T-helper 2 cell treated with Interferon-gamma antibody and Interleukin-4, amounts not matched to agents 5 μg/mL and 100 μg/mL, for 36 hours (primary cell): ENCODE data around the gene AACS.
"Not testable (repeated sequence)": the region's sequence is repeated elsewhere in the genome, so short reads cannot be mapped to it uniquely, and the experiment has no call there.

ENCODE experiments used
- DNase-seq: peaks from one replicate; pipeline ENCODE4 v3.0.0; 2021; ENCODE audit warnings: low spot score
- H3K27ac Mint-ChIP-seq: one replicate; pipeline ENCODE4 v1.8.0; 2021; ENCODE audit warnings: mild to moderate bottlenecking, mixed read lengths
- H3K27me3 Mint-ChIP-seq: one replicate; pipeline ENCODE4 v1.8.0; 2021; ENCODE audit warnings: low read depth, mixed read lengths
- H3K36me3 Mint-ChIP-seq: one replicate; pipeline ENCODE4 v1.8.0; 2021; ENCODE audit warnings: low read depth, mixed read lengths
- H3K4me1 Mint-ChIP-seq: one replicate; pipeline ENCODE4 v1.8.0; 2021; ENCODE audit warnings: low read depth, mixed read lengths
- H3K4me3 Mint-ChIP-seq: one replicate; pipeline ENCODE4 v1.8.0; 2022; ENCODE audit warnings: mild to moderate bottlenecking, moderate library complexity, mixed read lengths
- H3K9me3 Mint-ChIP-seq: one replicate; pipeline ENCODE4 v1.8.0; 2021; ENCODE audit warnings: mixed read lengths

The AACS gene

DNA sequence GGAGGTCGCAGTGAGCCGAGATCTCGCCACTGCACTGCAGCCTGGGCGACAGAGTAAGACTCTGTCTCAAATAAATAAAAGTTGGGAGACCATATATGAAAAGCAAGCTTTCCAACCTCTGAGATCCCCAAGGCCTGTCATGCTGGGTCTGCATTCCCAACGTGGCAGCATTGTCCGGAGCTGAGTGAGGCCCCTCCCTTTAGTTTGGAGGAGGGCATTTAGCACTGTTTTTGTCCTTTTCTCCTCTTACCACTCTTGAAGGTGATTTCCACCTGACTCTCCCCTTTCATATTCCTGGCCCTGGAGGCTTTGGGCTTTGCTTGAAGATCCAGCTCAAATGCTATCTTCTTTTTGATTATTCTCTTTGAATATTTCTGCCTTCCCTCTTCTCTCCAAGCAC, 3.2 kb downstream of the AACS start:
- DNase-seq = no peak
- H3K27me3 Mint-ChIP-seq = peaks cover 4% of the 10 kb centered on the region
- peaks cover 21% of the 10 kb centered on the region for H3K4me1 Mint-ChIP-seq
- H3K27ac Mint-ChIP-seq = no peak overlapping the region
- H3K4me3 Mint-ChIP-seq = no peak overlapping the region
- H3K36me3 Mint-ChIP-seq = peaks cover 7% of the 10 kb centered on the region
- no peaks in the 10 kb centered on the region for H3K9me3 Mint-ChIP-seq

DNA sequence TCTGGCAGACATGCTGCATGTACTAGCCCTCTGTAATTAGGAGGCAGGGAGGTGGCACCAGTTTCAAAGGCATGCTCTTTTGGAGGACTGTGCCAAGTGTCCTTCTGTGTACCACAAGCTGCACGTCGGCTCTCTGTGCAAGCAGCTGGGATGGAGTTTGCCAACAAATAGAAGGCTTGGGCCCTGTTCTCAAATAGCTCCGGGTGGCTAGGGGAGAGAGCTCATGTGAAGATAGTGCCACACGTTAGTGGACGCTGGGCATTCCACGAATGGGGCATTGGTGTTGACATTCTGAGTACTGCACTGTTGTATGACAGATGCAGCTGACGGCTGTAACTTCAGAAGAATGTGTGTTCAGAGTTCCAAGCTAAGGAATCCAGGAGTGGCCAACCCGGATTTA, 4.4 kb downstream of the AACS start:
- no peaks in the 10 kb centered on the region for H3K9me3 Mint-ChIP-seq
- peaks cover 18% of the 10 kb centered on the region for H3K4me1 Mint-ChIP-seq
- no peak for DNase-seq
- no peaks in the 10 kb centered on the region for H3K27me3 Mint-ChIP-seq
- H3K4me3 Mint-ChIP-seq = no peak overlapping the region
- H3K36me3 Mint-ChIP-seq = peaks cover 13% of the 10 kb centered on the region
- no peak overlapping the region for H3K27ac Mint-ChIP-seq

DNA sequence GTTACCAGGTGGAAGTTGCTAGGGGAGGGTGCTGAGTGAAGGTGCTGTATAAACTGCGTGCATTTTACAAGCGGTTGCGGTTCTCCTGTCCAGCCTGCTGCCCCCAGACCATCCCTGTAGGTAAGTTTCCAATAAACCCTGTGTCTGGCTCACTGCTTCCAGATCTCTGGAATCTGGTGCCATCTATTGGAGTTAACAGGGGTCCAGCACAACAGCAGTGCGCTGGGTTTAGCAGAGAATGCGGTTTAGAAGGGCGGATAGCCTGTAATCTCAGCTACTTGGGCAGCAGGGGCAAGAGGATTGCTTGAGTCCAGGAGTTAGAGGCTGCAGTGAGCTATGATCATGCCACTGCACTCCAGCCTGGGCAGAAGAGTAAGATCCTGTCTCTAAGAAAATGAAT, 4.9 kb downstream of the AACS start:
- Mint-ChIP-seq H3K27me3 (no peaks in the 10 kb centered on the region), H3K27ac (no peak overlapping the region), H3K36me3 (peaks cover 13% of the 10 kb centered on the region), H3K4me1 (peaks cover 15% of the 10 kb centered on the region), H3K4me3 (no peak overlapping the region), H3K9me3 (no peaks in the 10 kb centered on the region)
- DNase-seq = no peak

DNA sequence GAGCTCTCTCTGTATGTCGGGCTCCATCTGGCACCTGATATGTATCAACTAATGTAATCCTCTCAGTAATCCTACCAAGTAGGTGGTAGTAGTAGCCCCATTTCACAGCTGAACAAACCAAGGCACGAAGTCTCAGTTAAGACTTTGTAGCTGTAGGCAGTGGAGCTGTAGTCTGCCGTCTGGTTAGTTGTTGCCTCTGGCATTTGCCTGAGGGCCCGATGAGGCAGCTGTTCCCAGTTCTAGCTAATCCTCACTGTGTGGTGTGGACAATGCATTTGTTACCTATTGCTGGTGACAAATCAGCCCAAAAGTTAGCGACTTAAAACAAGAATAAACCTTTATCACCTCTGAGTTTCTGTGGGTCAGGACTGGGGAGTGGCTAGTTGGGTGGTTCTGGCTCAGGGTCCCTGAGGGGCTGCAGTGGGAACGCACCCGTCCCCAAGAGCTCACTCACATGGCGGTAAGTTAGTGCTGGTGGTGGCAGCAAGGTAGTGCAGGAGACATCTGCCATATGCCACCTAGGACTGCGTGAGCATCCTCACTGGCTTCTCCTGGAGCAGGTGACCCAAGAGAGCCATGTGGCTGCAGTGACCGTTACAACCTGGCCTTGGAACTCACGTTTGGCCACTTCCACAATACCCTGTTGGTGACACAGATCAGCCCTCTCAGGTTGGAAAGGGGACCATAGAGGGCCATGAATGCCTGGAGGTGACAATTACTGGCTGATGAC, 5.6 kb downstream of the AACS start:
- Mint-ChIP-seq H3K4me3 (no peak overlapping the region), H3K27ac (no peak overlapping the region), H3K9me3 (no peaks in the 10 kb centered on the region), H3K27me3 (no peaks in the 10 kb centered on the region), H3K36me3 (peaks cover 14% of the 10 kb centered on the region), H3K4me1 (peaks cover 14% of the 10 kb centered on the region)
- no peak for DNase-seq

DNA sequence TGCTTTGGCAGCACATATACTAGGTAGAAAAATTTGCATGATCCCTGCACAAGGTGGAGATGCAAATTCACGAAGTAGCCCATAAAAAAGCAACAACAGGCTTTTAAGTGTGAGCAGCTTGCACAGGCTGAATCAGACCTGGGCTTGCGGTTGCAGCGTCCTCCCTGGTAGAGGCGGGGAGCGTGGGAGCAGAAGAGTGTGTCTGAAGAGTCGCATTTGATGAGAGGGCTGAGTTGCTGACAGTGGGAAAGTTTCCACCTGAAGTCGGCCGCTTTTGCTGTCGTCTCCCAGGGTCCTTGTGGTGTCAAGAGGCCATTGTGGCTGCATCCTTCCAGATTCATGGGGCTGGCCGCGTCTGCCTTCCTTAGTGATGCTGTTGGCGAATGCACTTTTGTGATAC, 6.2 kb downstream of the AACS start:
- Mint-ChIP-seq H3K27me3 (no peaks in the 10 kb centered on the region), H3K4me3 (no peak overlapping the region), H3K9me3 (no peaks in the 10 kb centered on the region), H3K27ac (no peak overlapping the region), H3K4me1 (peaks cover 10% of the 10 kb centered on the region), H3K36me3 (peaks cover 21% of the 10 kb centered on the region)
- DNase-seq = no peak

DNA sequence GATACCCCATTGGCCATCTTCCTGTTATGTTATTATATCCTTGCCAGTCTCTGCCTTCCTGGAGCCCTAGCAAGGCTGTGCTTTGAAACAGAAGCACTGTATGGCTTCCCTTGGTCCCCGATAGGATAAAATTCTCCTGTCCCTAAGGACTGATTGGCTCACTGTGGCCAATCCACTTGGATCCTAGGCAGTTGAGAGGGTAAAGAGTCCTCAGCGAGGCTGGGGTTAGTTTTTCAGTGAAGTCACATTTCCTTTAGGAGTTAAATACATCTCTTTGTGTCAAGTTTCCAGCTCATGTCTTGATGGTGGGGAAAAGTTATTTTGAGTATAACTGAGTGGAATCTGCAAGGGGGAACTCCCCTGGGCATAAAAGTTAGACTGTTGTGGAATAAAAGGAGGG, 7.3 kb downstream of the AACS start:
- Mint-ChIP-seq H3K27ac (no peak overlapping the region), H3K36me3 (peaks cover 23% of the 10 kb centered on the region), H3K9me3 (no peaks in the 10 kb centered on the region), H3K4me3 (no peak overlapping the region), H3K27me3 (no peaks in the 10 kb centered on the region), H3K4me1 (peaks cover 3% of the 10 kb centered on the region)
- no peak for DNase-seq

DNA sequence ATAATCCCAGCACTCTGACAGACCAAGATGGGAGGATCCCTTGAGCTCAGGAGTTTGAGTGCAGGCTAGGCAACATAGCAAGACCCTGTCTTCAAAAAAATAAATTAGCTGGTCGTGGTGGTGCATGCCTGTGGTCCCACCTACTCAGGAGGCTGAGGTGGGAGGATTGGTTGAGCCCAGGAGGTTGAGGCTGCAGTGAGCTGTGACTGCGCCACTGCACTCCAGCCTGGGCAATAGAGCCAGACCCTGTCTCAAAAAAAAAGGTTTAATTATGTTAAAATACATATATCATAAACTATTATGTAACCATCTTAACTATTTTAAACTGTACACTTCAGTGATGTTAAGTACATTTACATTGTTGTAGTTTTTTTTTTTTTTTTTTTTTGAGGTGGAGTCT, 9.1 kb downstream of the AACS start:
- H3K27ac Mint-ChIP-seq, DNase-seq, H3K4me3 Mint-ChIP-seq, H3K4me1 Mint-ChIP-seq, H3K9me3 Mint-ChIP-seq, H3K27me3 Mint-ChIP-seq: not testable (repeated sequence)
- H3K36me3 Mint-ChIP-seq = peaks cover 34% of the 10 kb centered on the region

DNA sequence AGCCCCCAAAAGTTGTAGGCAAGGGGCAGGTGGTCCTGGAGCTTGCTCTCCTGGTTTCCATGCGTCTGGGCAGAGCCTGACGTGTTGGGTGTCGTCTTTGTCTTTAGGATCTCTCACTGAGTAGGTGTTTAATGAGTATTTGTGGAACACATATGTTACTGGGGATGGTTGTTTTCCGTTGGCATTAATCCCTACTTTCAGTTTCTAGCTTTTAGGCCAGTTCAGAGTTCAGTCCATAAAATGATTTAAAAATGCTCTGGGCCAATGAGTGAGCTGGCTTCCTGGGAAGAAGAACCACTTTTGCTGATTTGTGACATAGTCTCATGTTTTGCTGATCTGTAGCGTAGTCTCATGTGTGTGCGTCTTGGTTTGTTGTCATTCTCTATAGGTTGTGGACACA, 10.9 kb downstream of the AACS start:
- DNase-seq = no peak
- no peaks in the 10 kb centered on the region for H3K27me3 Mint-ChIP-seq
- H3K36me3 Mint-ChIP-seq = peaks cover 37% of the 10 kb centered on the region
- H3K9me3 Mint-ChIP-seq = no peaks in the 10 kb centered on the region
- H3K4me1 Mint-ChIP-seq = no peaks in the 10 kb centered on the region
- no peak overlapping the region for H3K27ac Mint-ChIP-seq
- H3K4me3 Mint-ChIP-seq = no peak overlapping the region

DNA sequence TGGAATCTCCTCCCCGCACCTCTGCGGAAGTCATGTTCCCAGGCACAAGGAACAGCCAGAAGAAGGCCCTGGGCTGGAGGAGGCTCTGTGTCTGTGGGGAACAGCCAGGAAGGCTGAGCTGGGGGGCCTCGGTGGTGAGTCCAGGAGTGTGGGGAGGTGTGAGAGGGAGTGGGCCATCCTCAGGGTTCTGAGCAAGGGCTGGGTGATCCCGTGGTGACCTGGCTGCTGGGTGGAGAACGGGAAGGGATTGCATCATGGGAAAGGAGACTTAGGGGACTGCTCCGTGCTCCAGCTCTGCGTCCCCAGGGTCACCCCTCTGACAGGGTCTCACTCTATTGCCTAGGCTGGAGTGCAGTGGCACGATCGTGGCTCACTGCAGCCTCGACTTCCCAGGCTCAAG, 13.8 kb downstream of the AACS start:
- no peaks in the 10 kb centered on the region for H3K4me1 Mint-ChIP-seq
- no peak overlapping the region for H3K27ac Mint-ChIP-seq
- H3K36me3 Mint-ChIP-seq = peaks cover 36% of the 10 kb centered on the region
- no peaks in the 10 kb centered on the region for H3K27me3 Mint-ChIP-seq
- no peaks in the 10 kb centered on the region for H3K9me3 Mint-ChIP-seq
- DNase-seq = no peak
- H3K4me3 Mint-ChIP-seq = no peak overlapping the region

DNA sequence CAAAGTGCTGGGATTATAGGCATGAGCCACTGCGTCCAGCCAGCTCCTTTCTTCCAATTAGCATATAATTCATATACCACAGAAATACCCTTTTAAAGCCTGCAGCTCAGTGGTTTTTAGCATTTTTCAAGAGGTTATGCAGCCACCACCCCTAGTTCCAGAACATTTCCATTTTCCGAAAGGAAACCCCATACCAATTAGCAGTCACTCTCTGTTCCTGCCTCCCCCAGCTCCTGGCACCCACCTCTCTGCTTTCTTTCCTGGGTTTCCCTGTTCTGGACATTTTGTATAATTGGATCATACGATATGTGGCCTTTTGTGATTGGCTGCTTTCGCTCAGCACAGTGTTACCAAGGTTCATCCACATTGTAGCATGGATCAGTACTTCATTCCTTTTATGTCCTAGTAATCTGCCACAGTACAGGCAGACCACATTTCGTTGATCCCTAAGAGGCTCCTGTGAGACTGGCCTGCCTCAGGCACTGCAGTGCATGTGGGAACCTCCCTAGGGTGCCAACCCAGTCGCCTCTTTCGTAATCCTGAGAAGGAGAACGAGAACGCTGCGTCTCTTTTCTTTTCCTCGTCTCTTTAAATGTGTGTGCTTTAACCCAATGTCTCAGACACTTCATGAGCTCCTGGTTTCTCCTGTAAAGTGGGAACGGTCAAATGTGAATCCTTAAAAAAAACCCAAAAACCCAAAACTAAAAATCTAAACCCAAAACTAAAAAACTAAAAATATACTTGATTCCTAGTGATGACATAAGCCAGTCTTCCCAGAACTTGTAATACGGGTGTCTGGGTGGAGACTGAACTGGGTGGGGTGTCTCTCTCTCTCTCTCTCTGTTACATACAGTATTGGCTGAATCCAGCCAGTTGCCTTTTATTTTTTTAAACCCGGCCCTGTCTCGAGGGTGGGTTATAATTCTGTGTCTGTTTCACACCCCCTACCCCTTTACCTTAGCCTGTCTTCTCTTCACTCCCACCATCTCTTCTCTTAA, 14.7 kb downstream of the AACS start:
- Mint-ChIP-seq H3K4me3 (no peak overlapping the region), H3K4me1 (no peaks in the 10 kb centered on the region), H3K27me3 (no peaks in the 10 kb centered on the region), H3K36me3 (peaks cover 35% of the 10 kb centered on the region), H3K9me3 (no peaks in the 10 kb centered on the region), H3K27ac (no peak overlapping the region)
- no peak for DNase-seq

DNA sequence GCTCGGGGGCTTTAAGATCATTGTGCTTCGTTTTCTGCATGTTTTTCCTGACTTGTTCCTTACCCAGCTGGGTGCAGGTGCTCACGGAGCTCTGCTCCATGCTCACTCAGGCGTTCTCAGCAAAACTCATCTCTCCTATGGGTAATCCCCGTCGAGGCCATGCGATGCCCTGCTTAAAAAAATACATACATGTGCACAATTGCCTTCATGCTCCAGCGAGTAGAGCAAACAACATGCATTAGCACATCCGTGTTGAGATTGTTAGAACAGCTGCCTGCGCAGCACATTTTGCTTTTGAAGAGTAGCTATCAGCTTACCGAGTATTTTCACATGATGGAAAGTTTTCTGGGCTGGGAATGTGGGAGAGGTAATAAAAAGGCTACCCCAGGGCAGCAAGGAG, 16.2 kb downstream of the AACS start:
- no peak for DNase-seq
- Mint-ChIP-seq H3K36me3 (peaks cover 32% of the 10 kb centered on the region), H3K27me3 (no peaks in the 10 kb centered on the region), H3K4me1 (no peaks in the 10 kb centered on the region), H3K27ac (no peak overlapping the region), H3K4me3 (no peak overlapping the region), H3K9me3 (no peaks in the 10 kb centered on the region)

DNA sequence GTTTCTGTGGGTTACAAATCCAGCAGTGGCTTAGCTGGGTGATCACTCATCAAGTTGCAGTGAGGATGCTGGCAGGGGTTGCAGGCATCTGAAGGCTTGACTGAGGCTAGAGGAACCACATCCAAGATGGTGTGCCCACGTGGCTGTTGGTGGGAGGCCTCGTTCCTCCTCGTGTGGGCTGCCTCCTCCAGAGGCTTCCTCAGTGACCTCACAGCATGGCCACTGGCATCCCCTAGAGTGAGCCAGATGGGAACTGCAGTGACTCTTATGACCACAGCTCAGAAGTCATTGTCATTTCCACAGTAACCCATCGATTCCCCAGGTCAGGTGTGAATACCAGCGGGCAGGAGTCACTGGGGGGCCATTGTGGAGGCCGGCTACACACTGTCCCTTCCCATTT, 17.8 kb downstream of the AACS start:
- H3K36me3 Mint-ChIP-seq = peaks cover 28% of the 10 kb centered on the region
- H3K27ac Mint-ChIP-seq = no peak overlapping the region
- no peaks in the 10 kb centered on the region for H3K9me3 Mint-ChIP-seq
- H3K4me1 Mint-ChIP-seq = no peaks in the 10 kb centered on the region
- no peaks in the 10 kb centered on the region for H3K27me3 Mint-ChIP-seq
- H3K4me3 Mint-ChIP-seq = no peak overlapping the region
- no peak for DNase-seq

DNA sequence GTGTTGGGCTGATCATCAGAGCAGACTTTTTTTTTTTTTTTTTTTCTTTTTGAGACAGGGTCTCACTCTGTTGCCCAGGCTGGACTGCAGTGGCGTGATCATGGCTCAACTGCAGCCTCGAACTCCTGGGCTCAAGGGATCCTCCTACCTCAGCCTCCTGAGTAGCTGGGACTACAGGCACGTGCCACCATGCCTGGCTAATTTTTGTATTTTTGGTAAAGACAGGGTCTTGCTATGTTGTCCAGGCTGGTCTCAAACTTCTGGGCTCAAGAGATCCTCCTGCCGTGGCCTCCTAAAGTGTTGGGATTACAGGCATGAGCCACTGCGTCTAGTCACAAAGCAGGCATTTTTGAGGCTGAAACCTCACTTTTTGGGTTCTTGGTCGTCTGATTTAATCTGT, 23.0 kb downstream of the AACS start:
- H3K36me3 Mint-ChIP-seq = peaks cover 17% of the 10 kb centered on the region
- H3K27me3 Mint-ChIP-seq, H3K4me1 Mint-ChIP-seq, DNase-seq, H3K27ac Mint-ChIP-seq, H3K9me3 Mint-ChIP-seq, H3K4me3 Mint-ChIP-seq: not testable (repeated sequence)

DNA sequence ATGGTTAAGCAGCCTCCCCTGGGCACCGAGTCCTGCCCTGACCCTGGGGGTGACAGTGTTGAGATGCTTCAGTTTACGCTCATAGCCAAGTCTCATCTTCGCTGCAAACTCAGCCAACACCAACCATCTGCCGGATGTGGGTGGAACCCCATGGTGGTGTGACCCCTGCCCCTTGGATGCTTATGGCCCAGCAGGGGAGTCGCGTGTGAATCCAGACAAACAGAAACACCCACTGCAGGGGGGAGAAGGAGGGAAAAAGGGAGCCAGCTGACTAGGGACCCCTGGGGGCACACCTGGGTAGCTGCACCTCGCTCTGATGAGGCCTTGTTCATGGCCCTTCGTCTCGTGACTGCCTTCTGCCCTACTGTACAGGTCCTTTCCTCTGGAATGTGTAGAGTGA, 23.8 kb downstream of the AACS start:
- no peak overlapping the region for H3K4me3 Mint-ChIP-seq
- no peaks in the 10 kb centered on the region for H3K4me1 Mint-ChIP-seq
- DNase-seq = no peak
- no peaks in the 10 kb centered on the region for H3K27me3 Mint-ChIP-seq
- no peak overlapping the region for H3K27ac Mint-ChIP-seq
- peaks cover 17% of the 10 kb centered on the region for H3K36me3 Mint-ChIP-seq
- H3K9me3 Mint-ChIP-seq = no peaks in the 10 kb centered on the region
